H7 (cell line): ENCODE results near the gene ERC1. TPM values are rescaled to one million over a fixed set of nuclear protein-coding genes. Genes with fewer than 3 reads are reported as not detected.
"Not testable (repeated sequence)": the region's sequence is repeated elsewhere in the genome, so short reads cannot be mapped to it uniquely, and the experiment has no call there.

Source experiments
- DNase-seq: peaks from one replicate; pipeline ENCODE4 v3.0.0; 2012
- H3K27me3 ChIP-seq: 2 replicates; pipeline ENCODE4 v1.6.0; 2011; ENCODE audit warnings: mild to moderate bottlenecking, low read length; ENCODE audit not compliant: control insufficient read depth, insufficient read depth
- H3K36me3 ChIP-seq: replicated peaks from 2 replicates; pipeline ENCODE4 v1.5.1; 2011; ENCODE audit warnings: low read length; ENCODE audit not compliant: control insufficient read depth, insufficient read depth
- H3K4me3 ChIP-seq: 2 replicates; pipeline ENCODE4 v1.5.1; 2011; ENCODE audit warnings: low read depth, mild to moderate bottlenecking, control low read depth, low read length, moderate library complexity; ENCODE audit not compliant: insufficient read depth
- total RNA-seq: library from RNA; depleted of rRNA; stranded (reverse); fragments of >200 nt; shearing (Covaris generic); gene quantifications from 2 replicates; pipeline ENCODE4 v1.2.3, GENCODE V29; 2014

The ERC1 gene
- total RNA-seq, 1 experiment from 2014 or later, result 10.3 TPM

DNA sequence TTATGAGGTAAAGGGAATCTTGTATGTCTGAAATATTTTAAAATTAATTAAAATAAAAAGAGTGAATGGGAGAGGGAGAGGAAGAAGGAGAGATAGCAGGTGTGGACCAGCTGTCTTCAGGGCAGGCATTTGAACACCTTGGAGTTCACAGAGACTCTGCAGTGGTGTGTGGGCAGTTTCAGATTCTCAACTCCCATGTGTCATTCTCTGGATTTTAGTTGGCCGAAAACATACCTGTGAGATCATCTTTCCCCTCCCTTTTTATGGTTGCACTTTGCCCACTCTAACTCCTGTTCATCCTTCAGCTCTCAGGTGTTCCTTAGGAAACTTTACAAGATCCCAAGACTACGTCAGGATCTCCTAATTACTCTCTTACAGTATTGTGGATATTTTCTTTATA, 108.1 kb downstream of the ERC1 start:
- H3K36me3 ChIP-seq, result no peaks in the 10 kb centered on the region

DNA sequence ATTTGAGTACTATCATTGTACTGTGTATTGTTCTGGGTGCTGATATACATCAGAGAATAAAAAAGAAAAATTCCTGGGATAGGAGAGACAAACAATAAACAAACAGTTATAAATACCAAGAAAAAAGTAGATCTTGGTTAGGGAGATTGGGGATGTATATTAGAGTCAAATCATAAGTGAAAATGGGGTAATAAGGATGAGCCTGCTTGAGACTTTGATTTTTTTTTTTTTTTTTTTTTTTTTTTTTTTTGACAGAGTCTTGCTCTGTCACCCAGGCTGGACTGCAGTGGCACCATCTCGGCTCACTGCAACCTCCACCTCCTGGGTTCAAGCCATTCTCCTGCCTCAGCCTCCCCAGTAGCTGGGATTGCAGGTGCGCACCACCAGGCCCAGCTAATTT, 108.6 kb downstream of the ERC1 start:
- H3K4me3 ChIP-seq, DNase-seq, H3K27me3 ChIP-seq, H3K36me3 ChIP-seq: not testable (repeated sequence)

More for the DNA sequence above, 108.1 kb downstream of the ERC1 start:
- no peak overlapping the region for H3K4me3 ChIP-seq
- H3K27me3 ChIP-seq, result no peaks in the 10 kb centered on the region
- no peak for DNase-seq

DNA sequence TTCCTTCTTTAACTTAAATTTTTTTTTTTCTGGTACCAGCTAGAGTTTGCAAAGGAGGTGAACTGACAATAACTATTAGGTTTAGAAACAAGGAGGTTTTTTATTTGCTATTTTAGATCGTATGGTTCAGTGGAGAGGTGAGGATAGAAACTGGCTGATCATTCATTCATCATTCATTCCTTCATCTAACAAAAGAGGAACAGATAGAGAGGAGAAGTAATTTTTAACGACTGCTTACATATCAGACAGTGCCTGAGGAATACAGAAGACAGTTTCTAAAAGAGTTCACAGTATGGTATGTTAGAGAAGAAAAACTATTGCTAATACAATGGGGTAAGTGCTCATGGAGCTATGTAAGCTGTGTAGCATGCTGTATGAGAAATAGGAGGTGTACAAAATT, 111.1 kb downstream of the ERC1 start:
- Histone ChIP-seq H3K27me3 (no peaks in the 10 kb centered on the region), H3K4me3 (no peak overlapping the region), H3K36me3 (no peaks in the 10 kb centered on the region)
- DNase-seq, result no peak

DNA sequence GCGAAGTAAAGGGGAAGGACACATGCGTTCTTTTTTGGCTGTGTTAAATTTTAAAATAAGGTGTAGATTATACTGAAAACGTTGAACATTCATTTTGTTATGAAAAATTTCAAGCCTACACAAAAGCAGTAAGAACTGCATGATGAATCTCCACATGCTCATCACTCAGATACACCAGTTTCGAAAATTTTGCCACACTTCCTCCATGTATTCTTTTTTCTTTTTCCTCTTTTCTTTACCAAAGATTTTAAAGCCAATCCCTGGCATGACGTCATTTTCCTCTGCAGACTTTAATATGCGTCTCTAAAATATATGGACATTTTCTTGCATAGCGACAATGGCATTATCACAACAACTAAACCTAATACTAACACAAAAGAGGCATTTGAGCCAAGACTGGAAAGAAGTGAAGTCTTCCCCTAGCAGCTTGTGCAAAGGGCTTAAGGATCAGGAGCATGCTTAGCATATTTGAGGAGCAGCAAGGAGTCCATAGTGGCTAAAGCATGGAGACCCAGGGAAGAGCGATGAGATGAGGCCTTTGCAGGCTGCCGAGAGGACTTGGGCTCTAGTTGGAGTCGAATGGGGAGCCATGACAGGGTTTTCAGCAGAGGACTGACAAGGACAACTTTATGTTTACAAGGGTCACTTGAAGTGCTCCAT, 111.9 kb downstream of the ERC1 start:
- DNase-seq, result no peak
- H3K4me3 ChIP-seq, result no peak overlapping the region

DNA sequence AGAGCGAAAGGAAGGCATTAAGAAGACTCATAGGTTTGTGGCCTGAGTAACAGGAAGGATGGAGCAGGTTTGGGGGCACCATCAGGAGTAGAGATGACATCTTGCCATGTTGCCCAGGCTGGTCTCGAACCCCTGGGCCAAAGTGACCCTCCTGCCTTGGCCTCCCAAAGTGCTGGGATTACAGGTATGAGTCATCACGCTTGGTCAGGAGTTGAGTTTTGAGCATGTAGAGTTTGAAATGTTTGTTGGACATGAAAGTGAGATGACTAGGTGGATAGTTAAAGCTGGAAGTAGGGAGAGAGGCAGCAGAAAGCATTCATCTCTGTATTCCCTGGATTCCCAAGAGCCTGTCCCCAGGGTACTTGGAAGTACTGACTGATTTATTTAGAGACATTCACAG, 112.6 kb downstream of the ERC1 start:
- no peak overlapping the region for H3K4me3 ChIP-seq
- no peaks in the 10 kb centered on the region for H3K36me3 ChIP-seq
- no peaks in the 10 kb centered on the region for H3K27me3 ChIP-seq
- DNase-seq, result no peak

More for the DNA sequence above, 111.9 kb downstream of the ERC1 start:
- no peaks in the 10 kb centered on the region for H3K27me3 ChIP-seq
- no peaks in the 10 kb centered on the region for H3K36me3 ChIP-seq

DNA sequence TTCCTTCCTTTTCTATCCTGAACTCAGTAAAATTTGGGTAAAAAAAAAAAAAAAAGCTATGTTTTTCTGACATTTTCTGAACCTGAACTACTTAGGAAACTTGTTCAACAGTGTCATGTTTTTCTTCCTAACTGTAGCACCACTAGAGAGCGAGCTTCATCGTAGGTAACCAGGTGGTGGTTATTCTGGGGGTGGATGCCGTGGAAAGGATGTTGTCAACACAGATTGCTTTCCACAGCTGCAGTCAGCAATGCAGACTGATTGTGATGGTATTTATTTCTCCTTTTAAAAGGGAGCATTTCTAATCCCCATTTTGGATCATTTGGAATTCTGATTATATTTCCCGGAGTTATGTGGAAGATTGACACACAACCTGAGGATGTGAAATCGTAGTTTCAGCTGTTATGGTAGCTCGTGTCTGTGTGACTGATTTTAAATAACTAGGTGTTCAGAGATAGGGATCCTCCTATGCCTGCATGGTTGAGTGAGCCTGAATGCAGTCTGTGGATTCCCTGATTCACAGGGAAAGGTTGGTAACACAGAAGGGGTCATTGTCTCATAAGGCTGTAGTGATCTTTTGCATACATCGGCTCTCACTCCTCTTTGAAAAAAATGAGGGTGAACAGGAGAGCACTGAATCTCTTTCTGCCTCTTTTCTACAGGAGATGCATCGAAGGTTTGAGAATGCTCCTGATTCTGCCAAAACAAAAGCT, 113.2 kb downstream of the ERC1 start:
- no peak for DNase-seq
- no peak overlapping the region for H3K4me3 ChIP-seq
- H3K27me3 ChIP-seq, result no peaks in the 10 kb centered on the region
- H3K36me3 ChIP-seq, result no peaks in the 10 kb centered on the region

DNA sequence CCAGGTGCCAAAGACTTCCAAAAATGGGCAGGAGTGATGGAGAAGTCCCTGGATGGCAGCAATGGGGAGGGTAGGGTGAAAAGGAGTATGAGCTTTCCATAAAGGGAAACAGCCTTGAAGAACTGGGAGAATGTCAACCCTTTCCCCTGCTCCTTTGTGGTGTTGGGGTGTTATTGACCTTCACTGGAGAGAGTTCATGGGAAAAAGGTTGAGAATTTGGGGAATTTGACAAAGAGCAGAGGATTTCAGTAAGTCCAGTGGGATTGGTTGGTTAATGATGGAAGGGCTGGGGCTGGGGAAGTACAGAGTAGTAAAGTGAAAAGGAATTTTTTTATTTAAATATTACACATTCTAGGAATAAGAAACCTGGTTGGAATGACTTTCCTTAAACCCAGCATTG, 116.6 kb downstream of the ERC1 start:
- H3K4me3 ChIP-seq, result no peak overlapping the region
- H3K27me3 ChIP-seq, result no peaks in the 10 kb centered on the region
- no peaks in the 10 kb centered on the region for H3K36me3 ChIP-seq
- DNase-seq, result no peak

DNA sequence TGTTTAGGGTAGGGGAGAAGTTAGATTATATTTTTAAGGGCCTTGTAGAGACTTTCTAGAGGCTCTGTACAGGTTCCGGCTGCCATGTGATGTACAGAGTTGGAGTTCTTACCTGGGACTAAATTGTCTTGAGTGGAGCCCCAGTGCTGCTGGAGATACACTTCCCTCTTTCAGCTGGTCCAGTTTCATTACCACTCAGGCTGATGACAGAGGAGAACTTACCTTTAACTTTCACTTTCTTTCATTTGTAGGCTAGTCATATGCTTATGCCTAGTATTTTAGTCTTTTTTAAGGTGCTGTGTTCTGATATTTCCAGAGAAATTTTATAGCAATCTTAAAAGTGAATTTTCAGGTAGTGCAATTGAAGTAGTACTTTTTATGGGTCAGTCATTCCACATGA, 117.3 kb downstream of the ERC1 start:
- Histone ChIP-seq H3K27me3 (no peaks in the 10 kb centered on the region), H3K36me3 (no peaks in the 10 kb centered on the region), H3K4me3 (no peak overlapping the region)
- no peak for DNase-seq

DNA sequence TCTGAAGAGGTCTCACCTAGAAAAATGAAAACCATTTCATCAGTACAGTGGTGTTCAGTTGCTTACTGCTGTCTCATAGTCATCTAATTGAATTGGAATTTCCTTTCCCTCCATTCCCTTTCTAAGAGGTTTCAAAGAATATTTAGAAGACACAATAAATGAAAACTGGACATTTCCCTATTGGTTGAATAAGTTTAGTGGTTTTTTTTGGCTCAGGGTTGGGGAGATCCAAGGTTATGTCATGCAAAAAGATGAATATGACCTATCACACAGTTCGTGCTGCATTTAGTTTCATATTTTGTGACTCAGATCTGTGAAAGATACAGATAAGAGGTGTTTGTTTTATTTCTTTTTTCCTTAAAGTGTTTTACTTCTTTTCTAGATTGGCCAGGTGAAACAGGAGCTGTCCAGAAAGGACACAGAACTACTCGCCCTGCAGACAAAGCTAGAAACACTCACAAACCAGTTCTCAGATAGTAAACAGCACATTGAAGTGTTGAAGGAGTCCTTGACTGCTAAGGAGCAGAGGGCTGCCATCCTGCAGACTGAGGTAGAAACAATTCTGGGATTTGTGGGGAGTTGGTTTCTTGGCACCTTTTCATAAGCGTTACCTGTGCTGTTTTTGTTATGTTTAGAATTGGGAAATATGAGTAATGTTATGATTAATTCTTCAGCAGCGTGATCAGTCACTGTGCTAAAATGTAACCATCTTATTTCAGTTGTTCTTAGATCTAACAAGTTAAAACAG, 124.6 kb downstream of the ERC1 start:
- DNase-seq, result no peak

DNA sequence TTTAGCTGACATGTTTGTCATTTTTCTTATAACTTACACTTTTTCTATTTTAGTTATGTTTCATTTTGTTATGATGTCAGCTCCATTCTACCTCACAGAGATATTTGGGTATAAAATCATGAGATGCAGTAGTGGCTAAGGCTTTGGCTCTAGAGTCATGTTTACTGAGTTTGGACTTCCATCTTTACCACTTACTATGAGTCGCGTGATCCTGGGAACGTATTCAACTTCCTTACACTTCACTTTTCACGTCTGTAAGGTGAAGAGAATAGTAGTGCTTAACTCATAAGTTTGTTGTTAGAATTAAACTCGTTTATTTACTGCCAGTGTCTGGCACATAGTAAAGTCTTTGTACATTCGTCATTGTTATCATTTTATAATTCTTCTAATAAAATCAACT, 126.3 kb downstream of the ERC1 start:
- DNase-seq, result no peak
- Histone ChIP-seq H3K36me3 (no peaks in the 10 kb centered on the region), H3K4me3 (no peak overlapping the region), H3K27me3 (peaks cover 5% of the 10 kb centered on the region; the same call in 1 of the 2 replicates)

More for the DNA sequence above, 124.6 kb downstream of the ERC1 start:
- Histone ChIP-seq H3K27me3 (peaks cover 1% of the 10 kb centered on the region; the same call in 1 of the 2 replicates), H3K4me3 (no peak overlapping the region), H3K36me3 (no peaks in the 10 kb centered on the region)

DNA sequence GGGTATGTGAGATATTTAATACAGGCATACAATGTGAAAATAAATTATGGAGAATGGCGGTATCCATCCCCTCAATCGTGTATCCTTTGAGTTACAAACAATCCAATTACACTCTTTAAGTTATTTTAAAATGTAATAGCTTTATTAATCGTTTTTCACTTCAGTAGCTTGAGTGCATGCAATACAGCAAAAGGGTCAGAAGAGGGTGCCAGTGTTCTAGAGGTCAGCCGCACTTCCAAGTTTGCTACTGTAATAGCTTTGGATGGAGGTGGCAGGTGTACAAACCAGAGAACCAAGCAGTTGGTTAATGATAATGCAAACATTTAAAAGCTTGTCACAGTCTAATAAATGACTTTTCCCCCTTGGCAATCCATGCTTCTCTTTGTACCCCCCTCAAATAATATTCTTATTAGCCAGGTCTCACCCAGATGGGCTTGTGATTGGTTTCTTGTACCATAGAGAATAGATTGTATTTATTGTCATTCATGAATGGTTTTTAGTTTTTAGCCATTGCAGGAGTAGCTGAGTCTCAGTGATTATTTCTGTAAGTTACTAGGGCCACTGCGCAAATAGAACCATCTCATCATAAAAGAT, 127.0 kb downstream of the ERC1 start:
- peak; percentile 11 for DNase-seq
- H3K36me3 ChIP-seq, result no peaks in the 10 kb centered on the region
- peaks cover 5% of the 10 kb centered on the region; the same call in 1 of the 2 replicates for H3K27me3 ChIP-seq
- H3K4me3 ChIP-seq, result no peak overlapping the region

DNA sequence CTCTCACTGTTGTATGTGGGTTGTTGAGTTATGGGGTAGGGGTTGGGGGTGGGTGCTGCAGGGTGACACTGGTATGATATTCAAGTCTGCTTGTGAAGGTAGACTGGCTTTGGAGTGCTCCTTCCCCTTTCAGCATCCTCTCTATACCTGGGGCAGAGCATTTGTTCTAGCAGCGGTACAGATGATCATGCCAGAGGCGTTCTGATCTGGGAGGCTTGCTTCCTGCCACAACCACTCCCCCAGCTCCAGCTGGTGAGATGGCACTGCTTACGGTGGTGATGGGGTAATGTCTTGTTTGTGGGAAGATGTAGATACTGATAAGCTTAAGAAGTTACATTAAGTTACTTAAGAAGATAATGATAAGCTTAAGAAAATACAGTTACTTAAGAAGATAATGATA, 131.8 kb downstream of the ERC1 start:
- no peak overlapping the region for H3K4me3 ChIP-seq
- no peak for DNase-seq
- H3K27me3 ChIP-seq, result peaks cover 5% of the 10 kb centered on the region; the same call in 1 of the 2 replicates

DNA sequence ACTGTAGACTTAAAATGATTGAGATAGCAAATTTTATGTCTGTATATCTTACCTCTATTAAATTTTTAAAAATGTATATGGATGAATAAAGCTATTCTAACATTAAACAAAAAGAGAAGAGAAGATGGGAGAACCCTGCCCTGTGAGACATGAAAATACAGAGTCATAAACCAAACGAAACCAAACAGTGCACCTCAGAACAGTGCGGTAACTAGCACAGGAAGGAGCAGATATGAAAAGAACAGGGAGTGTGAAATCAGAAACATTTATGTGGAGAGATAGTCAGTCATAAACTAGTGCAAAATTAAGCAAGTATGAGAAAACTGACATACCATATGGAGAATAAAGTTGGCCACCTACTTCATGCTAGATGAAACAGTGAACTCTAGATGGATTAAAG, 135.1 kb downstream of the ERC1 start:
- H3K4me3 ChIP-seq, result no peak overlapping the region
- H3K27me3 ChIP-seq, result peaks cover under 1% of the 10 kb centered on the region; the same call in 1 of the 2 replicates
- no peak for DNase-seq
- no peaks in the 10 kb centered on the region for H3K36me3 ChIP-seq

More for the DNA sequence above, 131.8 kb downstream of the ERC1 start:
- H3K36me3 ChIP-seq, result no peaks in the 10 kb centered on the region

DNA sequence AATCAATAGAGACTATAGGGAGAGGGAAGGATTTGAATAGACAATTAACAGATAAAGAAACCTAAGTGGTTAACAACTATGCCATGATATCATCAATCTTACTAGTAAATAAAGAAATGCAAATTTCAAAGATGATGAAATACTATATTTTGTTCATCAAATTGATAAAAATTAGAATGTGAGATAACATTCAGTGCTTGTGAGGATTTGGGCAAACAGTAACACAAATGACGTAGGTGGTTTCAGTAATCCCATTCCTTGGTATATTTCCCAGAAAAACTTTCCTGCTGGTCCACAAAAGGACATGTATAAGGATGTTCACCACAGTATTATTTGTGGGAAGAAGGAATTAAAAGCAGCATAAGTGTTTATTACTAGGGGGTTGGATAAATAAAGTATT, 136.0 kb downstream of the ERC1 start:
- DNase-seq, result no peak
- no peaks in the 10 kb centered on the region; the same call in 1 of the 2 replicates for H3K27me3 ChIP-seq
- no peaks in the 10 kb centered on the region for H3K36me3 ChIP-seq
- H3K4me3 ChIP-seq, result no peak overlapping the region
